ENCODE data around the gene NTNG1. TPM values are rescaled to one million over a fixed set of nuclear protein-coding genes. Genes with fewer than 3 reads are reported as not detected.

NTNG1 gene
- total RNA-seq, 2 experiments from 2014 or later: not detected

- Histone ChIP-seq H3K9me3 (ENCODE audit: control insufficient read depth in 1 of 2, insufficient read depth in 1 of 2, low read length in 2 of 2) (no peaks in the 10 kb centered on the region), H3K27me3 (ENCODE audit: control insufficient read depth in 1 of 2, insufficient read depth in 2 of 2, low read length in 2 of 2) (no peaks in the 10 kb centered on the region), H3K27ac (ENCODE audit: low read depth in 1 of 2, low read length in 2 of 2) (no peak overlapping the region), H3K4me1 (ENCODE audit: insufficient read depth, low read length) (no peaks in the 10 kb centered on the region), H3K36me3 (ENCODE audit: insufficient read depth, low read length) (no peaks in the 10 kb centered on the region), H3K4me3 (ENCODE audit: low read length) (no peak overlapping the region)
- ChIA-PET POLR2A (no interaction called here), CTCF (no interaction called here)
- ATAC-seq (ENCODE audit: poor library complexity) (no peak), DNase-seq (no peak)
- TF ChIP-seq, protein P1, sequence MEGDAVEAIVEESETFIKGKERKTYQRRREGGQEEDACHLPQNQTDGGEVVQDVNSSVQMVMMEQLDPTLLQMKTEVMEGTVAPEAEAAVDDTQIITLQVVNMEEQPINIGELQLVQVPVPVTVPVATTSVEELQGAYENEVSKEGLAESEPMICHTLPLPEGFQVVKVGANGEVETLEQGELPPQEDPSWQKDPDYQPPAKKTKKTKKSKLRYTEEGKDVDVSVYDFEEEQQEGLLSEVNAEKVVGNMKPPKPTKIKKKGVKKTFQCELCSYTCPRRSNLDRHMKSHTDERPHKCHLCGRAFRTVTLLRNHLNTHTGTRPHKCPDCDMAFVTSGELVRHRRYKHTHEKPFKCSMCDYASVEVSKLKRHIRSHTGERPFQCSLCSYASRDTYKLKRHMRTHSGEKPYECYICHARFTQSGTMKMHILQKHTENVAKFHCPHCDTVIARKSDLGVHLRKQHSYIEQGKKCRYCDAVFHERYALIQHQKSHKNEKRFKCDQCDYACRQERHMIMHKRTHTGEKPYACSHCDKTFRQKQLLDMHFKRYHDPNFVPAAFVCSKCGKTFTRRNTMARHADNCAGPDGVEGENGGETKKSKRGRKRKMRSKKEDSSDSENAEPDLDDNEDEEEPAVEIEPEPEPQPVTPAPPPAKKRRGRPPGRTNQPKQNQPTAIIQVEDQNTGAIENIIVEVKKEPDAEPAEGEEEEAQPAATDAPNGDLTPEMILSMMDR (IDR thresholded peaks at IDR 0.05): no peak
- H3K27ac Mint-ChIP-seq: no peak overlapping the region
- H3K4me3 Mint-ChIP-seq: no peak overlapping the region
- H3K9me3 Mint-ChIP-seq: no peaks in the 10 kb centered on the region
- intact Hi-C loops (cut with DNase I, micrococcal nuclease): no loop called here
- no peaks in the 10 kb centered on the region for H3K27me3 Mint-ChIP-seq
- H3K4me1 Mint-ChIP-seq (ENCODE audit: low read depth): no peaks in the 10 kb centered on the region
- H3K36me3 Mint-ChIP-seq (ENCODE audit: low read depth): no peaks in the 10 kb centered on the region
These were observed 135.4 kb downstream of the NTNG1 start for GRCh38 chr1:107276247-107276646.

DNA sequence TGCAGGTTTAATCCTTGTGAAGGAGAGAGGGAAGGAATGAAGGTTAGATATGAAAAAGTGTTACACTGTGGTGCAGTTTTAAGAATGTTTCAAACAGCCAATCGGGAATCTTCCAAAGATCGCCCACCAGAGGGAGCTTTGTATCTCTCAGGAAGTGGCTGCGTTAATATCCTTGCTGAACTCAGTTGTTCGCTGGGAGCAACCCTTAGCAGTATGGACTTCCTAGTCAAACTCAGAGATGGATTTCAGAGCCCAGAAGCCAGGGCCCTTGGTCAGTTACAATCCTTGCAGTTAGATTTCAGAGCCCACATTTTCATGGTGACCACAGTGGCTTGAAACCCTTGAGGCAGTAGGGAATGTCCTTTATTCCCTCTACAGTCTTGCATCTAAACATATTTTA lies 136.2 kb downstream of the NTNG1 start:
- no peak overlapping the region for H3K4me3 ChIP-seq (ENCODE audit: low read length)
- H3K36me3 ChIP-seq (ENCODE audit: insufficient read depth, low read length): no peaks in the 10 kb centered on the region
- Mint-ChIP-seq H3K4me3 (no peak overlapping the region), H3K27me3 (no peaks in the 10 kb centered on the region), H3K27ac (no peak overlapping the region), H3K4me1 (ENCODE audit: low read depth) (no peaks in the 10 kb centered on the region), H3K36me3 (ENCODE audit: low read depth) (no peaks in the 10 kb centered on the region), H3K9me3 (no peaks in the 10 kb centered on the region)
- intact Hi-C loops (cut with DNase I, micrococcal nuclease): no loop called here
- ChIA-PET CTCF (no interaction called here), POLR2A (no interaction called here)
- H3K9me3 ChIP-seq (ENCODE audit: control insufficient read depth in 1 of 2, insufficient read depth in 1 of 2, low read length in 2 of 2): no peaks in the 10 kb centered on the region
- ATAC-seq (ENCODE audit: poor library complexity) (no peak), DNase-seq (no peak)
- no peaks in the 10 kb centered on the region for H3K27me3 ChIP-seq (ENCODE audit: control insufficient read depth in 1 of 2, insufficient read depth in 2 of 2, low read length in 2 of 2)
- H3K4me1 ChIP-seq (ENCODE audit: insufficient read depth, low read length): no peaks in the 10 kb centered on the region
- TF ChIP-seq, protein P1 (IDR thresholded peaks at IDR 0.05): no peak
- no peak overlapping the region for H3K27ac ChIP-seq (ENCODE audit: low read depth in 1 of 2, low read length in 2 of 2)

DNA sequence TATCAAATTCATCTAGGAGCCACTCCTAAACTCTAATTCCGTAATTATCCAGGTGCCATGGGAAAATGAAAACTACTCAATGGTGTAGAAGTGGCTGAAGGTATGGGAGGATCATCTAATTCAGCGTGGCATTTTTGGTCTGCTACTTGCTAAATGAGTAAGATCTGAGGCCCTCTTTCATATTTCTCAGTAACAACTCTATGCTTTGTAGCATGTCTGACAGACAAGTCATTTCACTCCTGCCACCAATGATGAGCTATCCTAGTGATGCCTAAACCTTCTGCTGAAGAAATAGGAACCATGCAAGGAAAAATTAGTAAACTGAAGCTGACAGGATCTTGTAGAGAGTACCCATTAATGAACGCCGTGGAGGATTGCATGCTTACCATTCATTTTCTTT lies 145.3 kb downstream of the NTNG1 start:
- DNase-seq (no peak), ATAC-seq (ENCODE audit: poor library complexity) (no peak)
- Histone ChIP-seq H3K27me3 (ENCODE audit: control insufficient read depth in 1 of 2, insufficient read depth in 2 of 2, low read length in 2 of 2) (no peaks in the 10 kb centered on the region), H3K36me3 (ENCODE audit: insufficient read depth, low read length) (no peaks in the 10 kb centered on the region), H3K9me3 (ENCODE audit: control insufficient read depth in 1 of 2, insufficient read depth in 1 of 2, low read length in 2 of 2) (no peaks in the 10 kb centered on the region), H3K4me1 (ENCODE audit: insufficient read depth, low read length) (no peaks in the 10 kb centered on the region), H3K27ac (ENCODE audit: low read depth in 1 of 2, low read length in 2 of 2) (no peak overlapping the region), H3K4me3 (ENCODE audit: low read length) (no peak overlapping the region)
- no peak overlapping the region for H3K27ac Mint-ChIP-seq
- no peaks in the 10 kb centered on the region for H3K4me1 Mint-ChIP-seq (ENCODE audit: low read depth)
- TF ChIP-seq, protein P1 (IDR thresholded peaks at IDR 0.05): no peak
- no peak overlapping the region for H3K4me3 Mint-ChIP-seq
- intact Hi-C loops (cut with DNase I, micrococcal nuclease): no loop called here
- no peaks in the 10 kb centered on the region for H3K36me3 Mint-ChIP-seq (ENCODE audit: low read depth)
- POLR2A ChIA-PET: no interaction called here
- H3K27me3 Mint-ChIP-seq: no peaks in the 10 kb centered on the region
- H3K9me3 Mint-ChIP-seq: no peaks in the 10 kb centered on the region
- CTCF ChIA-PET: no interaction called here

Data from CD4-positive, alpha-beta T cell (primary cell).